ENCODE data around the gene POLR2B. TPM values are rescaled to one million over a fixed set of nuclear protein-coding genes. Genes with fewer than 3 reads are reported as not detected.

POLR2B gene
- total RNA-seq, 1 experiment from 2014 or later, result 83.8 TPM

DNA sequence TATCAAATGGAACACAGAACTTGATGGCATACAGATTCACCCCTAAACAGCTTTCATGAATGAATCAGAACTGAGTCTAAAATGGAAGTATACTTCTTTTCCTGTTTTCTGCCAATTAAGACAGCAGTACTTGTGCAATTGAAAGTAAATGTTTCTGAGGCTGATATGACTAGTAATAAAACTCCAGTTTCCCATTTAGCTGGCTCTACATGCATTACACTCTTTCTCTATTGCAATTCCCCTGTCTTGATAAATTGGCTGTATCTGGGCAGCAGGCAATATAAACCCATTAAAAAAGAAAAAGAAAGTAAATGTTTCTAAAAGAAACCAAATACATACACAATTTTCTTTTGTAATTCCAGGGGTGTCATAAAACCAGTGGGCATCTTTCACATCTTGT lies 5.9 kb upstream of the POLR2B start:
- H3K27me3 Mint-ChIP-seq (ENCODE audit: unreplicated experiment), result no peaks in the 10 kb centered on the region
- BruUV-seq (replicated peaks), result TSS peak; percentile 13
- no peaks in the 10 kb centered on the region for H3K9me3 Mint-ChIP-seq (ENCODE audit: low read depth, unreplicated experiment)
- CTCF ChIA-PET, result no interaction called here
- no peak overlapping the region for H3K27ac Mint-ChIP-seq (ENCODE audit: unreplicated experiment)
- no peaks in the 10 kb centered on the region for H3K4me1 Mint-ChIP-seq (ENCODE audit: low read depth, unreplicated experiment)
- TF ChIP-seq, protein P1, sequence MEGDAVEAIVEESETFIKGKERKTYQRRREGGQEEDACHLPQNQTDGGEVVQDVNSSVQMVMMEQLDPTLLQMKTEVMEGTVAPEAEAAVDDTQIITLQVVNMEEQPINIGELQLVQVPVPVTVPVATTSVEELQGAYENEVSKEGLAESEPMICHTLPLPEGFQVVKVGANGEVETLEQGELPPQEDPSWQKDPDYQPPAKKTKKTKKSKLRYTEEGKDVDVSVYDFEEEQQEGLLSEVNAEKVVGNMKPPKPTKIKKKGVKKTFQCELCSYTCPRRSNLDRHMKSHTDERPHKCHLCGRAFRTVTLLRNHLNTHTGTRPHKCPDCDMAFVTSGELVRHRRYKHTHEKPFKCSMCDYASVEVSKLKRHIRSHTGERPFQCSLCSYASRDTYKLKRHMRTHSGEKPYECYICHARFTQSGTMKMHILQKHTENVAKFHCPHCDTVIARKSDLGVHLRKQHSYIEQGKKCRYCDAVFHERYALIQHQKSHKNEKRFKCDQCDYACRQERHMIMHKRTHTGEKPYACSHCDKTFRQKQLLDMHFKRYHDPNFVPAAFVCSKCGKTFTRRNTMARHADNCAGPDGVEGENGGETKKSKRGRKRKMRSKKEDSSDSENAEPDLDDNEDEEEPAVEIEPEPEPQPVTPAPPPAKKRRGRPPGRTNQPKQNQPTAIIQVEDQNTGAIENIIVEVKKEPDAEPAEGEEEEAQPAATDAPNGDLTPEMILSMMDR (IDR thresholded peaks at IDR 0.05; ENCODE audit: unreplicated experiment), result no peak
- peaks cover 58% of the 10 kb centered on the region for H3K36me3 Mint-ChIP-seq (ENCODE audit: insufficient read depth, unreplicated experiment)
- no peak overlapping the region for H3K4me3 Mint-ChIP-seq (ENCODE audit: low read depth, unreplicated experiment)
- intact Hi-C loops (cut with micrococcal nuclease; ENCODE audit: unreplicated experiment), result no loop called here
- no peak for DNase-seq

DNA sequence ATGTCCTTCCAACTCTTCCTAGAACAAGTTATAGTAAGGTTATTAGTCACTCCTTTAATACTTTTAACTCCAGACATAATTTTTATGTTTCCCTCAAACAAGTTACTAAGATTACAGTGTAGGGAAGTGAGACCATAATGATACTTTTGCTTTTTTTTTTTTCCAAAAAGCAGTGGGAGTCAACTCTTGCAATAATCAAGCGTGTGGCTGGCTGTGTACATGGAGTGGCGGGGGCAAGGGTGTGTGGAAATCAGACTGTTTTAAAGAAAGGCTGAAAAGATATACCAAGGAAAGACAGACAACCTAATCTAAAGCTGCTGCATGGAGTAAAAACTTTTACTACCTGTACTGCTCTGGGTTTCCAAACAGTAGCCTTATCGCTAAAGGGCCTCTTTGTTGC lies 5.4 kb upstream of the POLR2B start:
- BruUV-seq (replicated peaks), result no TSS peak
- H3K36me3 Mint-ChIP-seq (ENCODE audit: insufficient read depth, unreplicated experiment), result peaks cover 63% of the 10 kb centered on the region
- no peak for DNase-seq
- CTCF ChIA-PET, result no interaction called here
- peak overlapping the region; percentile 16 for H3K4me3 Mint-ChIP-seq (ENCODE audit: low read depth, unreplicated experiment)
- intact Hi-C loops (cut with micrococcal nuclease; ENCODE audit: unreplicated experiment), result no loop called here
- TF ChIP-seq, protein P1 (IDR thresholded peaks at IDR 0.05; ENCODE audit: unreplicated experiment), result no peak
- no peaks in the 10 kb centered on the region for H3K9me3 Mint-ChIP-seq (ENCODE audit: low read depth, unreplicated experiment)
- no peaks in the 10 kb centered on the region for H3K27me3 Mint-ChIP-seq (ENCODE audit: unreplicated experiment)
- no peaks in the 10 kb centered on the region for H3K4me1 Mint-ChIP-seq (ENCODE audit: low read depth, unreplicated experiment)
- no peak overlapping the region for H3K27ac Mint-ChIP-seq (ENCODE audit: unreplicated experiment)

DNA sequence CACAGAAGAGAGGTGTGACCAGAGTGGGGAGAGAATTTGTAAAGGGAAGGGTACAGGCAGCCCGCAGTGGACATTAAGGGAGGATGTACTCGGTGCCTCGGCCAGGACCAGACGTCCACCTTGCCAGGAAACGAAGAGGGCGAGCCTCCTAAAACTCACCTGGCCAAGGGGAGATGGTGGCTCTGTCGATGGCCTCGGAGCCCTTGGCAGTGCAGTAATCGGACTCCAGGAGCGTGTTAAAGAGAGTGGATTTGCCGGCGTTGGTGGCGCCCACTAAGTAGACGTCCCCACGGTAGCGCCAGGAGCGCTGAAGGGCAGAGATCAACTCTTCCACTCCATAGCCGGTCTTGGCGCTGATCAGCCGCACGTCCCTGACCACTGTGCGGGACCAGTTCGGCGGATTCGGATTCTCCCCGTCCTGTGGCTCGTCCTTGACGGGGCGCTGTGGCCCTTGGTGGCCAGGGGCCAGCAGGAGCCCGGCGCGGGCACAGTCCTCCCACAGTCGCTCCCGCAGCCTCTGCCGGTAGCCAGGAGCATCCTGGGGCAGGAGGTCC lies 2.3 kb upstream of the POLR2B start:
- intact Hi-C loops (cut with micrococcal nuclease; ENCODE audit: unreplicated experiment), result no loop called here
- TF ChIP-seq, protein P1 (IDR thresholded peaks at IDR 0.05; ENCODE audit: unreplicated experiment), result no peak
- no peaks in the 10 kb centered on the region for H3K9me3 Mint-ChIP-seq (ENCODE audit: low read depth, unreplicated experiment)
- CTCF ChIA-PET, result interaction anchor here (0.5 kb wide), 1 partner anchor 69 kb away, joined by 9 read pairs; the partner anchor contains the start of gene REST
- H3K27me3 Mint-ChIP-seq (ENCODE audit: unreplicated experiment), result no peaks in the 10 kb centered on the region
- BruUV-seq (replicated peaks), result no TSS peak
- H3K4me3 Mint-ChIP-seq (ENCODE audit: low read depth, unreplicated experiment), result peak overlapping the region; percentile 98
- H3K36me3 Mint-ChIP-seq (ENCODE audit: insufficient read depth, unreplicated experiment), result peaks cover 72% of the 10 kb centered on the region
- peak; percentile 5 for DNase-seq
- peaks cover 2% of the 10 kb centered on the region for H3K4me1 Mint-ChIP-seq (ENCODE audit: low read depth, unreplicated experiment)
- peak overlapping the region; percentile 84 for H3K27ac Mint-ChIP-seq (ENCODE audit: unreplicated experiment)

- peak overlapping the region; percentile 98 for H3K27ac Mint-ChIP-seq (ENCODE audit: unreplicated experiment)
- no TSS peak for BruUV-seq (replicated peaks)
- peaks cover 72% of the 10 kb centered on the region for H3K36me3 Mint-ChIP-seq (ENCODE audit: insufficient read depth, unreplicated experiment)
- peaks cover 7% of the 10 kb centered on the region for H3K4me1 Mint-ChIP-seq (ENCODE audit: low read depth, unreplicated experiment)
- no peaks in the 10 kb centered on the region for H3K27me3 Mint-ChIP-seq (ENCODE audit: unreplicated experiment)
- peak; percentile 70 for DNase-seq
- H3K4me3 Mint-ChIP-seq (ENCODE audit: low read depth, unreplicated experiment), result peak overlapping the region; percentile 98
- TF ChIP-seq, protein P1 (IDR thresholded peaks at IDR 0.05; ENCODE audit: unreplicated experiment), result no peak
- CTCF ChIA-PET, result interaction anchor here (0.5 kb wide), 1 partner anchor 69 kb away, joined by 9 read pairs; the partner anchor contains the start of gene REST
- intact Hi-C loops (cut with micrococcal nuclease; ENCODE audit: unreplicated experiment), result no loop called here
- H3K9me3 Mint-ChIP-seq (ENCODE audit: low read depth, unreplicated experiment), result no peaks in the 10 kb centered on the region
These were observed 1.8 kb upstream of the POLR2B start for GRCh38 chr4:56976837-56977320.
